NCI-H2107 (cell line): ENCODE data around the gene C12orf43.

Experiments
- DNase-seq: peaks from one replicate; lab custom pipeline; 2025; lab: John Stamatoyannopoulos, UW

Gene C12orf43

DNA sequence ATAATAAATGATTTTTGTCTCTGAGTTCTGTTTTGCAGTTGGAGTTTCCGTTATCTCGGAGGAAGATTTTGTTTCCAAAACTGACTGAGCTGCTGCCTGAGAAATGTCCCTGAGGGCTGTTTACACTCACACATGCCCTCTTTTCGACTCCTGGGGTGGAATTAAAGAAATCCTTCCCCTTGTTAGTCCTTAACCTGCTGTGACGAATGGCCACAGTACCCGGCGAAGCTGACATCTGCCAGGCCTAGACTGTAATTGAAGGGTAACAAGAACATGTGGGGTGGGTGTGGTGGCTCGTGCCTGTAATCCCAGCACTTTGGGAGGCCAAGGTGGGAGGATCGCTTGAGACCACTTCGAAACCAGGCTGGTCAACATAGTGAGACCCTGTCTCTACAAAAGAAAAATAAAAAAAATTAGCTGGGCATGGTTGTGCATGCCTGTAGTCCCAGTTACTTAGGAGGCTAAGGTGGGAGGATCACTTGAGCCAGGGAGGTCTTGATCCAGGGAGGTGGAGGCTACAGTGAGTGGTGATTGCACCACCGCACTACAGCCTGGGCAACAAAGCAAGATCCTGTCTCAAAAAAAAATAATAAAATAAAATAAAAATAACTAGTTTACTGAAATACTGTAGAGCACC, 14.4 kb upstream of the C12orf43 start:
- no peak for DNase-seq

DNA sequence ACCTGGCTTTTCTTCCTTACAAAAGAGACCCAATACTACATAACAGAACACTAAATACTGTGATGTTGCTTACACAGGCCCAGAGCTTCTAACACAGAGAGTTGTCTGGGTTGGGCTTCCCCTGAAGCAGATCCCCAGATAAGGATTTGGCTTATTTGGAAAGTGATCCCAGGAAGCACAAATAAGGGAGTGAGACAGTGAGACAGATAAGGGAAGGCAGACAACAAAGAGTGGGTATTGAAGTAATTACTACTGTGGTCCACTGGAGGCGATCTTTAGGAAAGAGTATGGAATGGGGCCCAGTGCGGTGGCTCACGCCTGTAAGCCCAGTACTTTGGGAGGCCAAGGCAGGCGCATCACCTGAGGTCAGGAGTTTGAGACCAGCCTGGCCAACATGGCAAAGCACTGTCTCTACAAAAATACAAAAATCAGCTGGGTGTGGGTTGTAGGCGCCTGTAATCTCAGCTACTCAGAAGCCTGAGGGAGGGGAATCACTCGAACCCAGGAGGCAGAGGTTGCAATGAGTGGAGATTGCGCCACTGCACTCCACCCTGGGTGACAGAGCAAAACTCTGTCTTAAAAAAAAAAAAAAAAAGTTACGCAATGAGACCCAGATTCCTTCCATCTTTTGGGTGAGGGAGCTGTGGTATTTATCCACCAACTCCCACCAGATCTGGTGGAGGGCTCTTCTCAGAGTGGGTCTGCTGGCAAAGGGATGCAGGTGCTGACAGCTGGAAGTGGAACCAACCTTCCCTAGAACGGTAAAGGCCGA, 10.2 kb upstream of the C12orf43 start:
- DNase-seq = no peak

DNA sequence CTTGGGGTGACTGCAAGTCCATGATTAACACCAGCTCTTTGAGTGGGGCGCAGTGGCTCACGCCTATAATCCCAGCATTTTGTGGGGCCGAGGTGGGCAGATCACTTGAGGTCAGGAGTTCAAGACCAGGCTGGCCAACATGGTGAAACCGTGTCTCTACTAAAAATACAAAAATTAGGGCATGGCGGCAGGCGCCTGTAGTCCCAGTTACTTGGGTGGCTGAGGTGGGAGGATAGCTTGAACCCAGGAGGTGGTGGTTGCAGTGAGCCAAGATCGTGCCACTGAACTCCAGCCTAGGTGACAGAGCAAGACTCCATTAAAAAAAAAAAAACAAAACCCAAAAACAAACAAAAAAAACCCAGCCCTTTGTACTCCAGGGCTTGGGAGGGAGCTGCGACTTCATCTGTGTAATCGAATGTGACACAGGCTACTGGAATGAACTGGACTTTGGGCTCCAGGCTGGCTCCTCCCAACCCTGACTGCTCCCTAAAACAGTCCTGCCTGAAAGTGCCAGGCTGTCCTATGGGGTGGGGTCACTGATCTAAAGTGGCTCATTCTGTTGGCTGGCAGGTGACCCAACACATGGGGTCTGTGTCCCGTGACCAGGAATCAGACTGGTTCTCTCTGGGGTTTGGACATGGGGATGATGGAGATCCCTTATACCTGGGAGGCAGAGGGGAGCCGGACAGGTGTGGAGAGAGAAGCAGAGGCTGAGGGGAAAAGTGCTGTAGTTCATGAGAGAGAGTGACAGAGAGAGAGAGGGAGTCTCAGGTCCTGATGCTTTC, 9.3 kb upstream of the C12orf43 start:
- DNase-seq = no peak

DNA sequence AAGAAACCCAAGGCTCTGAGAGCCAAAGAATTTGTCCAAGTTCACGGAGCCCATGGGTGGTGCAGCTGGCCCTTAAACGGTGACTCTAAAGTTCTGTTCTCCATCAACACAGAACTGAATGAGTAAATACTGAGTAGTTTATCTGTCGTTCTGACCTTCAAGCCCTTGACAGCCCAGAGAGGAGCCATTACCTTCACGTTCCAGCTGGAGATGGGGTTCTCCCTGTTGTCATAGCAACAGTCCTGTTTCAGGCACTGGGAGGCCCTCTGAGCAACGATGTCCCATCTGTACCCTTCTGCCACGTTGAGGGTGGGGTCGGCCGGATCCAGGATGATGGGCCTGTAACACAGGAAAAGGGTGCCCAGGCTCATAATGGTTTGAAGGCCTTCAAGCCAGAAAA, 7.5 kb upstream of the C12orf43 start:
- DNase-seq = no peak

DNA sequence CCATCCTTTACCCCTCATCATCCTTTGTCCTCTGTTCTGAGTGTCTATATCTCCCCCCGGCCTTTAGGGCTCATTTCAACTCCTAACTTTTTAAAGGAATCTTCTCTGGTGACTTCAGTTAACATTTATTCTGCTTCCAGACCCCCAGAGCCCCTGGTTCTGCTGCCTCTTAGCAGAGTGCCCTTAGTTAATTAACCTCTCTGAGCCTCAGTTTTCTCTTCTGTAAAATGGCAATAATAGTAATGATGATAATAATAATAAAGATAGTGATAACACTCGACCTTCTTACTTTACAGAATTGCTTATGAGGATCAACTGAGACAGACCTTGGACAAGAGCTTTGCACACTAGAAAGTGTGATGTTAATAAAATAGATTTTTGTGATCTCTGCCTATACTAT, 6.4 kb upstream of the C12orf43 start:
- DNase-seq = no peak

DNA sequence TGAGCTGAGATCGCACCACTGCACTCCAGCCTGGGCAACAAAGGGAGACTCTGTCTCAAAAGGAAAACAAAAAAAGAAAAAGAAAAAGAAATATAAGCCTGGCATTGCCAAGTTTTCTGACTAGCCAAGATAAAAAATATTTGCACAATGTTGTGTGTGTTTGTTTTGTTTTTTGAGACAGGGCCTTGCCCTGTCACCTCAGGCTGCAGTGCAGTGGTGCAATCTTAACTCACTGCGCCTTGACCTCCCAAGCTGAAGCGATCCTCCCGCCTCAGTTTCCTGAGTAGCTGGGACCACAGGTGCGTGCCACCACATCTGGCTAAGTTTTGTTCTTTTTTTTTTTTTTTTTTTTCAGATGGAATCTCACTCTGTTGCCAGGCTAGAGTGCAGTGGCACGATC, 5.5 kb upstream of the C12orf43 start:
- DNase-seq = no peak

DNA sequence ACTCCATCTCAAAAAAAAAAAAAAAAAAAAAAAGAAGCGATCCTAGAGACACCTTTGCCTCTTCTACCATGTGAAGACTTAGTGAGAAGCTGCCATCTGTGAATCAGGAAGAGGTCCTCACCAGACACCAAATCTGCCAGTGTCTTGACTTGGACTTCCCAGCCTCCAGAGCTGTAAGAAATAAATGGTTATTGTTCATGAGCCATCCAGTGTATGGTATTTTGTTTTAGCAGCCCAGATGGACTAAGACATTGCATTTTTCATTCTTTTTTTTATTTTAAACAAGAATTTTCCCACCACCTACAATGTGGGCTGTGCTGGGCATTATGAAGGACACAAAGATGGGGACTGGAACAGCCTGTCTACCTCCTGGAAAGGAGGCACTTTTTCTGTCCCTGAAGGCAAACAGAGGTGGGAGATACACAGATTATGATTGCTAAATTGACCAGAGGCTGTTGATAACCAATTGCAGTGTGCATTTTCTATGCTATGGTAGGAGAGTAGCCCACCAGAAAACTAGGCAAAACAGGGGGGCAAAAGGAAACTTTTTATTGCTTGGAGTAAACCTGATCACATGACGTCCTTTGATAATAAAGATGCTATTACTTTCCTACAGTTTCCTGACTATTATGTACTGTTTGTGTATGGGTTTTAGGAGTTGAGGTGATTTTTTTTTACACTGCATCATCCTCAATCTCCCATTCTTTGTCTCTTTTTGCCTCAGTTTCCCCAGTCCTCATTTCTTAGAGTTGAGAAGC, 2.8 kb upstream of the C12orf43 start:
- no peak for DNase-seq

DNA sequence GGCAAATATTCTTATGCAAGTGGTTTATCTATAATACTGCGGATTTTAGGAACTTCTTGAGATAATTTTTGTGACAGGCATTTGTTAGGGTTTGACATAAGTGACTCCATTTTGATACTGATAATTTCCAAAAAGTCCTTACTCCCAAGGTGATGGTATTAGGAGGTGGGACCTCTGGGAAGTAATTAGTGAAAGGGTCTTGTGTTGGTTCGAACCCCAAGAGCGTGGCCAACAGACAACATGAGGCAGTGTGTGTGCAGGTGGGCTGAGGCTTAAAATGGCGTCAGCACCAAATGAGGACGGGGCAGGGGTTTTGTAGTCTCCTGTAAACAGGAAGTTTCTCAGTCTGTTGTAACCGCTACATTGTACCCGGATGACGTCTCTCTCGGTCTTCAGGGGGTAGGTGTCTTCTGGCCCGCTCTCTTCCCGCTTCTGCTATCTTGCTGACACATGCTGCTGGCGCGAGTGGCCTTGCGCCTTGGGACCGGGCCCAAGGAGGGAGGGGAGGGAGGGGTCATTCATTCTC, 1.7 kb upstream of the C12orf43 start:
- DNase-seq = no peak

DNA sequence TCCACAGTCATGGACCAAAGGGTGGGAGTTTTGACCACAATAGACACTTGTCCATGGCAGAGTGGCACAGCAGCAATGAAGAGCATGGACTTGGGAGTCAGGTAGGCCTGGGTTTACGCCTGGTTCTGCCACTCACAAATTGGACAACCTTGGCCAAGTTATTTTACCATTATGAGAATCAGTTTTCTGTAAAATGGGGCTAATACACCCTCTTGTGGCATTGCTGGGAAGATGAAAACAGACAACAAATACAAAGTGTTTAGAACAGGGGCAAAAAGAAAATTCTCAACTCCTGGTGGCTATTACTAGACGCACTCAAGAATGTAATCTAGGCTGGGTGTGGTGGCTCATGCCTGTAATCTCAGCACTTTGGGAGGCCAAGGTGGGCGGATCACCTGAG, 2.6 kb downstream of the C12orf43 start:
- DNase-seq = no peak

DNA sequence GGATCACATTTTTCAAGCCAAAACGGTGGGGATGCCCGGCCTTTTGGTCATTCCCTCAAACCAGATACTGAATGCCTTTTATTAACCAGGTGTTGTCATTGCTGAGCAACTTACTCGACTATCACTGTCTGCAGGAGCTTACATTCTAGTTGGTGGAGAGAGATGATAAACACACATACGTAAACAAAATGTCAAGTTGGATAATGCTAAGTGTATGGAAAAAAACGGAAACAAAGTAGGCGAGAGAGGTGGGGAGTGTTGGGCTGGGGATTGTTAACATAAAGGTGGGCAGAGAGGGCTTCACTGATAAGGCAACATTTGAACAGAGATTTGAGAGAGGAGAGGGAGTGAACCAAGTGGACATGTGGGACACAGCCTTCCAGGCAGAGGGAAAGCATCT, 4.5 kb downstream of the C12orf43 start:
- no peak for DNase-seq

DNA sequence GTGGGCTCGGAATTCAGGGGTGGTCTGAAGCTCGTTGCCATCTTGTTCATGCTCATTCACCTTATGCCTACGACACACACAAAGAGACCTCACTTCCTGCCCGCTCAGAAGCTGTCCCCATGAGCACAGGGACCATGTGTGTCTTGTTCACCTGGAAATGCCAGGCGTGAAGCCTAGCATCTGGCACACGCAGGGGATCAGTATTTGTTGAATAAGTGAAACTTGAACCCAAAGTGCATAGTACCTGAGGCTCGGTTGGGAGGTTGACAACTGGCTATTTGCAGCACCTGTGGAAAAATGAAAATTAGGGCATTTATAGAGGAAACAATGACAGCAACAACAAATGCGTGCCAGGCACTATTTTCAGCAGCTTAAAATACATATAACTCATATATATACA, 5.4 kb downstream of the C12orf43 start:
- no peak for DNase-seq

DNA sequence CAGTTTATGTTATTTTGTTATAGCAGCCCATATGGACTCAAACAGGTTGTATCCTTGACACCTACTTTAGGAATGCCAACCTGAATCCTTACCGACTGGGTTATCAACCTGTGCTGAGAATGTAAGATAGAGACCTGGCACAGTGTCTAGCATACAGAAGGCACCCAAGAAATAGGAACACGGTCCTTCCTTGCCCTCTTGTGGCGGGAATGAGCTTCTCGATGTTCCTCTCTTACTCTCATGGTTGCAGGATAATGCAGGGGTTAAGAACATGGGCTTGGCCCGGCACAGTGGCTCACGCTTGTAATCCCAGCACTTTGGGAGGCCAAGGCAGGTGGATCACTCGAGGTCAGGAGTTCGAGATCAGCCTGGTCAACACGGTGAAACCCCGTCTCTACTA, 6.5 kb downstream of the C12orf43 start:
- DNase-seq = peak; percentile 41

DNA sequence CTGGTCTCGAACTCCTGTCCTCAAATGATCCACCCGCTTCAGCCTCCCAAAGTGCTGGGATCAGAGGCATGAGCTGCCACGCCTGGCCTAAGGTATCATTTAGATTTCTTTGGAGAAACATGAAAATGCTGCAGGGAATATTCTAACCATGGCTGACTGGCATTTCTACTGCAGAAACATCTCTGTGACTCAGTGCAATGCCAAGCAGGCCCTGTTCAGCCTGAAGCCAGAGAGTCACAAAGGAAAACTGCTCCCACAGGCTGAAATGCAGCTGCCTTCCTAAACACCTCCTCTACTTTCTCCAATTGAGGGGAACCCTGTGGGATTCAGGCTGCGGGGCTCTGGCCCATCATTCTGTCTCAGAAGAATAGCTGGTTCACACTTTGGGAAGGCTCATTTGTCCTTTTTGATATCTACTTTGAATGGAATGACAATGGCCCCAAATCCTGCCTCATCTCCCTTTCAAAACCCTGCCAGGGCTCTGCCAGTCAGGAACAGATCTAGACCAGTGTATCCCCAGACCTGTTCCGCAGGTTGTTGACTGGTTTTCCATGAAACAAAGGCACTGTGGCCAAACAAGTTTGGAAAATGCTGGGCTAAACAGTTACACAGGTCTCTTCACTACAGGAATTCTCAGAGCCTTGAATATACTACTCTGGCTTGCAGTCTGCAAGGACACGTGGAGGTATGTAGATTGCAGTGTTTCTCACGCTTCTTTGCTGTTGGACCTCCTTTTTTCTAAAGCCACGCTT, 7.8 kb downstream of the C12orf43 start:
- no peak for DNase-seq

DNA sequence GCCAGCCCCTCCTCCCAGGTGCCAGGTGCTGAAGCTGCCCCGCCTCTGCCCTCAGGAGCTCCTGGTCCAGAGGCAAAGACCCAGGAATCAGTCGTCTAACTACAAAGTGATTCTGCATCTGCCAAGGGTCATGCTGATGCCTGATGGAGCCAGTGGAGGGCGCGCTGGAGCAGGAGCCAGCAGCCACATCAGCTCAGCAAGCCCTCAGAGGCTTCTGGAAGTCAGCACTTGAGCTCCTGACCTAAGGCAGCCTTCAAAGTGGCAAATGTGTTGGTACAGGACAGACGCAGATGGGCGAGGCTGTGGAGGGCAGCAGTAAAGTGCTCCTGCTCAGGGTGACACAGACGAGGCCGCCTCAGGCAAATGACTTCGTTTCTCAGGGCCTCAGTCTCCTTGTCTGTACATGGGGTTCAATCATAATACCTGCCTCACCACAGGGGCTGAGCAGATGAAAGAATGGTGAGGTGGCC, 10.9 kb downstream of the C12orf43 start:
- no peak for DNase-seq

DNA sequence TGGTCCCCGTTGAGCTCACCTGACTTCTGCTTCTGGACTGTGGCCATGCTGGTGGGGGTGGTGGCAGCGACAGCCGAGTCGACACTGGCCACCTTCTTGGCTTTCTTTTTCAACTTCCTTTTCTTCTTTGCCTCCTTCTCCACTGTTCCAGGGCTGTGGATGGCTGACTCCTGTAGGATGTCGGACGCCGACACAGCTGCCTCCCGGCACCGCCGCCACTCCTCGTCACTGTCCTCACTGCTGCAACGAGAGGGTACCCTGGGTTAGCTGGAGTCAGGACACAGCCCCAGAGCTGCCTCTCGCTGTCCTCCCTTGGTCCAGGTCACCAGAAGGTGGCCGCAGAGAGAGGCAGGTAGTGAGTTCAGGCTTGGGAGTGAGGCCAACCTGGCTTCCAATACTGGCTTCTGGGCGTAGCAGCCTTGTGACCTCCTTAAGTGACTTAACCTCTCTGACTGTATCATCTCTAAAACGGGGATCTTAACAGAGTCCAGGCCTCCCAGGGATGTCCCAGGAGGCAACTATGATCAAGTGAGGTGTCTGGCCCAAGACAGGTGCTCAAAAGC, 12.0 kb downstream of the C12orf43 start:
- no peak for DNase-seq

DNA sequence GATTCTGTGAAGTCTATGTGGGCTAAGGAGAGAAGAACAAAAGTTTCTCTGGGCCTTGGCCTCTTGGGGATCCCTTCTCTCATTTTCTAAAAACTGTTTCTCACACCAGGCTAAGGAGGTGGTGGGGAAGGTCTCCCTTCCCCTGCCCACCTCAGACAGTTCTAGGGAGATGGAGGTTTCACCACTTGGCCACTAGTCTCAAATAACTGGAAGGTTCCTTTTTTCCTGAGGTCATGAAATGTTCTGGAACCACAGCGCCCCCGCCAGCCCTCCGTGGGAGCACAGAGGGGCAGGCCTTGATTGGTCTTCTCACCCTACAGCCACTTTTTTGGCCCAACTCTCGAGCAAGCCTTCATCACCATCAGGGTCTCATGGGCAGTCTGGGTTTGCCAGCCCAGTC, 12.6 kb downstream of the C12orf43 start:
- no peak for DNase-seq

DNA sequence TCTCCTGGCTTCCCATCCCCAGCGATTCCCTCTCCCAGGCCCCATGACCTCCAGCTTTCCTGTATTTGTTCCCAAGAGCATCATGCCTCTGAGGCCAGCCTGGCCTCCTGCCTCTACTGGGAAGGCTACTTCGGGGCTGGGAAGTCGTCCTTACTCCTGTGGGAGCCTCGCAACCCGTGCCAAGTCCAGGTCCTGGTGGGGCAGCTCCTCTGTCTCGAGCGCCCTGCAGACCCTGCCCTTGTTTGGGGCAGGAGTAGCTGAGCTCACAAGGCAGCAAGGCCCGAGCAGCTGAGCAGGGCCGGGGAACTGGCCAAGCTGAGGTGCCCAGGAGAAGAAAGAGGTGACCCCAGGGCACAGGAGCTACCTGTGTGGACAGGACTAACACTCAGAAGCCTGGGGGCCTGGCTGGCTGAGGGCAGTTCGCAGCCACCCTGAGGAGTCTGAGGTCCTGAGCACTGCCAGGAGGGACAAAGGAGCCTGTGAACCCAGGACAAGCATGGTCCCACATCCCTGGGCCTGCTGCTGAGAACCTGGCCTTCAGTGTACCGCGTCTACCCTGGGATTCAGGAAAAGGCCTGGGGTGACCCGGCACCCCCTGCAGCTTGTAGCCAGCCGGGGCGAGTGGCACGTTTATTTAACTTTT, 14.3 kb downstream of the C12orf43 start:
- DNase-seq = no peak

DNA sequence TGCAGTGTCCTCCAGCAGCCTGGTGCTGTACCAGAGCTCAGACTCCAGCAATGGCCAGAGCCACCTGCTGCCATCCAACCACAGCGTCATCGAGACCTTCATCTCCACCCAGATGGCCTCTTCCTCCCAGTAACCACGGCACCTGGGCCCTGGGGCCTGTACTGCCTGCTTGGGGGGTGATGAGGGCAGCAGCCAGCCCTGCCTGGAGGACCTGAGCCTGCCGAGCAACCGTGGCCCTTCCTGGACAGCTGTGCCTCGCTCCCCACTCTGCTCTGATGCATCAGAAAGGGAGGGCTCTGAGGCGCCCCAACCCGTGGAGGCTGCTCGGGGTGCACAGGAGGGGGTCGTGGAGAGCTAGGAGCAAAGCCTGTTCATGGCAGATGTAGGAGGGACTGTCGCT, 15.2 kb downstream of the C12orf43 start:
- DNase-seq = no peak

DNA sequence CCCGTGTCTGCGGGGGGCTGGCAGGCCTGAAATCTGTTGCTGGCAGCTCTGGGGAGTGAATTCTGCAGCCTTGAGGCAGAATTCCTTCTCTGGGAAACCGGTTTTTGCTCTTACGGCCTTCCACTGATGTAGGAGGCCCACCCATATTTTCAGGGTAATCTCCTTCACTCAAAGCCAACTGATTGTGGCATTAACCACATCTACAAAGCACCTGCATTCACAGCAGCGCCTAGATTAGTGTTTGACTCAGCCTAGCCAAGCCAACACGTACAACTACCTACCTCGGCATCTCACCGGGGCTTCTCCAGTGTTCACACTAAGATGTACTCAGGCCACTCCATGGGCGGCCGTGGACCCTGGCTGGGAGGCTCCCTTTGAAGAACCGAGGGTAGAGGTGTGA, 15.8 kb downstream of the C12orf43 start:
- DNase-seq = no peak
